Kidney epithelial cell (primary cell): Measurements from ENCODE around the gene OR2A42. TPM values are rescaled to one million over a fixed set of nuclear protein-coding genes. Genes with fewer than 3 reads are reported as not detected.
"Not testable (repeated sequence)": the region's sequence is repeated elsewhere in the genome, so short reads cannot be mapped to it uniquely, and the experiment has no call there.

Experiments
- DNase-seq: peaks from one replicate; pipeline ENCODE4 v3.0.0-alpha.2; 2010; ENCODE audit warnings: low read depth
- H3K27me3 ChIP-seq: 2 replicates; pipeline ENCODE4 v1.6.0; 2011; ENCODE audit warnings: low read length; ENCODE audit not compliant: control insufficient read depth, insufficient read depth
- H3K36me3 ChIP-seq: 2 replicates; pipeline ENCODE4 v1.5.1; 2011; ENCODE audit warnings: low read length; ENCODE audit not compliant: control insufficient read depth, insufficient read depth
- H3K4me3 ChIP-seq: 2 replicates; pipeline ENCODE4 v1.5.1; 2011; ENCODE audit warnings: low read depth, mild to moderate bottlenecking, control low read depth, low read length
- total RNA-seq: library from RNA; depleted of rRNA; stranded (reverse); fragments of >200 nt; gene quantifications from 2 replicates; pipeline ENCODE4 v1.2.3, GENCODE V29; 2015

OR2A42 gene, protein sequence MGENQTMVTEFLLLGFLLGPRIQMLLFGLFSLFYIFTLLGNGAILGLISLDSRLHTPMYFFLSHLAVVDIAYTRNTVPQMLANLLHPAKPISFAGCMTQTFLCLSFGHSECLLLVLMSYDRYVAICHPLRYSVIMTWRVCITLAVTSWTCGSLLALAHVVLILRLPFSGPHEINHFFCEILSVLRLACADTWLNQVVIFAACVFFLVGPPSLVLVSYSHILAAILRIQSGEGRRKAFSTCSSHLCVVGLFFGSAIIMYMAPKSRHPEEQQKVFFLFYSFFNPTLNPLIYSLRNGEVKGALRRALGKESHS
- total RNA-seq: 0.07 and 0.08 TPM in 2 replicates

DNA sequence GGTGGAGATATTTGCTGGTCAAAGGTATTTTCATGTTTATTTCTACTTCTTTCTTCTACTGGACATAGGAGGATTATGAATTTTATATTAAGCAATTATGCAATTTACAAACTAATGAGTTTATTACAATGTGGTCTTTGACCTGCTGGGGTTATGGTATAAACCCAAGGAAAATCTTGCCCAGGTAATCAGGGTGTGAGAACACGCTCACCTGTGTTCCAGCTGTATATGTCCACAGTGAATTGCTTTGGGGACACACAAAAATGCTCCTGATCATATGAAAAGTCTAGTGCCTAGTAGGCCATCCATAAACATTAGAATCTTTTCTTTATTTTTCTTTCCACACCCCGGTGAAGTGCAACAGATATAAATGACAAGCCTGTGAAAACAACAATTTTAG is at the start of gene OR2A42:
OR2A42 (minus strand) TSS at position 241 of the 400 bp plus-strand sequence. CDS start 6,762 bp downstream, outside the sequence.
- H3K4me3 ChIP-seq, DNase-seq, H3K27me3 ChIP-seq, H3K36me3 ChIP-seq: not testable (repeated sequence)

DNA sequence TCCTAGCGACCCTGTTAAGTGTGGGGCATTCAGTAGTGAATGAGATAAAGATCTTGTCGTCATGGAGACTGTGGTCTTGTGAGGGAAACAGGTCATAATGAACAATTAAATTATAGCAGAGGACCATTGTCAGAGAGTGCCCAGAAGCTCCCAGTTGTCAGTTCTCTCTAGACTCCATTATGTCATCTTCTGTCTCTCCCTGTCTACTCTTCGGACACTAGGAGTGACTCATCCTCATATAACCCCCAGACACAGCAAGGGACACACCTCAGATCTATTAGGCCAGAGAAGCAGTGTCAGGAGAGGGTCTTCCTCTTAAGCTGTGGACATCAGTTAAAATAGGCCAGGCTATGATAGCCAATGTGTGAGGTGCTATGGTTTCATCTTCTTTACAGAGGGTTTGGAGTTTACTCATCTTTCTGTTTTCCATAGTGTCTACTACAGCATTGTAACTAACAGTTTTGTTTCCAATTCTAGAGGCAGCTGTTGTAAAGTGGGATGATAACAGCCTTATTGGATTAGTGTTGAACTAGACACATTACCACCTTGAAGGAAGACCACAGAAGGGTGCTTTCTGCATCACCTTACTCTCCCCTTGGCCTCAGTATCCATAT is 47.9 kb upstream of the OR2A42 start:
- DNase-seq, H3K4me3 ChIP-seq, H3K27me3 ChIP-seq, H3K36me3 ChIP-seq: not testable (repeated sequence)

DNA sequence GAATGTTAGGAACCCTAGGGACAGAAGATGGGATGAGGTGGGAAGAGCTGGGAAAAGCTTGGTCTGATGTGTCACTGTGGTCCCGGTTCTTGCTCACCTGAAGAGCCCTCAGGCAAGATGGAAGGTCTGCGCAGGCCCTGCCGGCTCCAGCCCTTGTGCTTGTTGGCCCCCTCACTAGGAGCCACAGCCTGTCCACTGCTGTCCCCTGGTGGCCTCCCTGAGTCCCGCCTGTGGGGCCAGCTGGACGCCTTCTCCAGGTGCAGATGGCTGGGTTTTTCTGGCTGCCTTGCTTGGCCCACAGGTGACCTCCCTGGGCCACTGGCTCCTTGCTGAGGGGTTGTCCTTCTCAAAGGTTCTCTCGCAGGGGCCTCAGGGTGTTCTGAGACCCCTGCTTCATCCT is 44.3 kb upstream of the OR2A42 start:
- DNase-seq, H3K27me3 ChIP-seq, H3K36me3 ChIP-seq, H3K4me3 ChIP-seq: not testable (repeated sequence)

DNA sequence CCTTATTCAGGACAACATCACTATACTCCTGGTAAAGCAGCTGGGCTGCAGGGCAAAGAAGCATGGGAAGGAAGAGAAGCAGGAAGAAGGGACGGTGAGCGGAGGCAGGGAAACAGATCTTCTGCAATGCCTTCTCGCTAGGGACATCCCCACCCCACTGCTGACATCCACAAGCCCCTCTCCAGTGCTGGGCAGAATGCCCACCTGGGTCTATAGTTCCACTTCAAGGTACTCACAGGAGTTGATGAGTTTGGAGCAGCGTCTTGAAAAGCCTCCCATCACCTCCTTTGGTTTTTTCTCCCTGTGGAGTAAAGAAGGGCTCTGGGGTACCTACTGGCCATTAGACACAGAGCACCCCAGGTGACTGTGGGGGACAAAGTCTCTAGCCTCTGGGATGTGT is 43.1 kb upstream of the OR2A42 start:
- H3K36me3 ChIP-seq, DNase-seq, H3K4me3 ChIP-seq, H3K27me3 ChIP-seq: not testable (repeated sequence)

DNA sequence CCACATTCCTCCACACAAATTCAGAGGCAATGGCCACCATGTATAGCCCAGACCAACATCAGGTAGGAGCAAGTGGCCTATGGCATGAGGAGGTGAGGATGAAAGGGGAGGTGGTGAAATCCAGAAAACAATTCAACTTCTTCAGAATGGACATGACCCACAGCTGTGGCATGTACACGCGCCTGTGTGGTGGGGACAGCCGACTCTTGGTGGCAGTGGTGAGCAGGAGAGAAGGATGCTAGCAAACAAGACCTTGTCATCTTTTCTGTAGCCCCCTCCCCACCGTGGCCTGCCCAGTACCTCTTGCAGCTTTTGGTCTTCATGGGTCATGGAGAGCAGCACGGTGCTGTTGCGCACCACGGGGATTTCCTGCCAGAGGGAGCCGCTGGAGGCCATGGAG is 42.6 kb upstream of the OR2A42 start:
- not testable (repeated sequence) for H3K36me3 ChIP-seq, H3K27me3 ChIP-seq, H3K4me3 ChIP-seq, DNase-seq

DNA sequence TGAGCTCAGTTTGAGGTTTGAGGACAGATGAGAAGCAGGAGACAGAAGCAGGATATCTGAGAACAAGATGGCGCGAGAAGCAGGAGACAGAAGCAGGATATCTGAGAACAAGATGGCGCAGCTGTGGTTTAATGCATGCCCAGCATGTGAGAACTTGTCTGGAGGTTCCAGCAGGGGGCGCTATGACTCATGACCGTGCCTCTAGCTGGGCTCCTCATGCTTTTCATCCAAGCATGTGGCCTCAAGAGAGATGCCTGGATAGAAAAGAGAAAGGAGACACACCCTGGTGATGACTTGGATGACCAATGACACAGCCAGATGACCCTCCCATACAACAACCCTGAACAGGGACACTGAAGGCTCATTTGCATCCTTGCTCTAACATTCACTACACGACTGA is 40.6 kb upstream of the OR2A42 start:
- not testable (repeated sequence) for H3K27me3 ChIP-seq, DNase-seq, H3K36me3 ChIP-seq, H3K4me3 ChIP-seq

DNA sequence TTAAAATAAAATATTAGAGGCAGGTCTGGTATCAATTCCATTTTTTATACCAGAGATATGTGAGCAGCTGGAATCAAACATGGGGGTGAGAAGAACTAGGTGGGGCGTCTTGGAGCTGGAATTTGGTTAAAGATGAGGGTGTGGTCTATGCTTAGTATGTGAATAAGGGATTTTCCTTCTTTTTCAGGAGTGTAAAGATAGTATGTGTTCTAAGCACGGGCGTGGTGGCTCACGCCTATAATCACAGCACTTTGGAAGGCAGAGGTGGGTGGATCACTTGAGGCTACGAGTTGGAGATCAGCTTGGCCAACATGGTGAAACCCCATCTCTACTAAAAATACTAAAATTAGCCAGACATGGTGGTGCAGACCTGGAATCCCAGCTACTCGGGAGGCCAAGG is 35.9 kb upstream of the OR2A42 start:
- not testable (repeated sequence) for H3K4me3 ChIP-seq, H3K27me3 ChIP-seq, H3K36me3 ChIP-seq, DNase-seq

DNA sequence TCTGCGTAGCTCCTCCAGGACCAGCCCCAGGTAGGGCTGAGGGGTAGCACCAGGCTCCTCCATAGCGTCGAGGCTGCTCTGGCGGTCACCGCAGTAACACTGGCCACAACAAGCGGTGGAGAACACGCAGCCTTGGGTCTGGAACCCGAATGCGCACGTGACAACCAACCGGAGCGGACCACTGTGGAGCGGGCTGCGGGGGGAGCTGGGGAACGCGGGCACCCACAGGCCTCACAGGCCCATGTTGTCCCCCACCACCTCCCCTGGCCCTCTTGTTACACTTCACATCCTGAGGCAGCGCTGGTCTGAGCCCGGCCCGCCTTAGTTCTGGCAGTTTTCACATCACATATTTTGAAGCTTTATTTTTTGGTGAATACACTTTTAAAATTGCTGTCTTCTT is 29.8 kb upstream of the OR2A42 start, which contains the start of gene CTAGE8:
CTAGE8 (minus strand) TSS at position 101 of the 400 bp plus-strand sequence; CDS start at position 63, 38 bp downstream.
- not testable (repeated sequence) for H3K27me3 ChIP-seq, H3K4me3 ChIP-seq, DNase-seq, H3K36me3 ChIP-seq

DNA sequence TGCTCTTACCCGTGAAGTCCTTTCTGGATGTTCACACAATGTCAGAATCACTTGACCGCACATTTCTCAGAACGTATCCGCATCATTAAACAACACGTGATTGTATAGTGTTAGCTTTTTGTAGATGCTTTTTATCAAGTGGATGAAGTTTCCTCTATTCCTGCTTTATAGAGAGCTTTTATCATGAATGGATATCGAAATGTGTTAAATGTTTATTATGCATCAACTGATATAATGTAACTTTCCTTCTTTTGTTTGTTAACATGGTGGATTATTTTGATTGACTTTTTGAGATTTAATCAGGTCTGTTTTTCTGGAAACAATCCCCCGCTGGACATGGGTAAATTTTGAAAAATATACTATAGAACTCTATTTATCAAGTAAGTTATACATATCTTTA is 25.3 kb upstream of the OR2A42 start, which contains the start of gene OR2A7:
OR2A7 (minus strand) TSS at position 101 of the 400 bp plus-strand sequence. CDS start 5,164 bp downstream, outside the sequence.
- DNase-seq, H3K36me3 ChIP-seq: not testable (repeated sequence)

DNA sequence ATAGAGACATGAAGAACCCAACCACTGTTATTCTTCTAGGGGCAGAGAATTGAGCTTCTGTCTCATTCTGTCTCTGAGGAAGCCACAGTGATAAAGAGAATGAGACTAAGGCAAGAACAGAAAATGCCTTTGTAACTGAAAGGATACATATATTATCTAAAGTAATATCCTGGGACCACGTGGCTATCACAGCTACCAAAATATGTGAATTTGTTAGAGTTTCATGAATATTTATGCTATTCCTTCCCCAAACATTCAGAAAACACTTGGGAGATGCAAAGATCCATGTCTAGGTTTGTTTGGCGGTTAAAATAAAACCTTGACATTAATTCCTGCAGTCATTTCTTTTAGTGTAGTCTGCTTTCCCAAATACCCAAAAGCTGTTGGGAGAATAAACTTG is 22.7 kb upstream of the OR2A42 start:
- H3K4me3 ChIP-seq: not testable (repeated sequence)

More for the DNA sequence above, 25.3 kb upstream of the OR2A42 start, which contains the start of gene OR2A7:
- H3K4me3 ChIP-seq, H3K27me3 ChIP-seq: not testable (repeated sequence)

DNA sequence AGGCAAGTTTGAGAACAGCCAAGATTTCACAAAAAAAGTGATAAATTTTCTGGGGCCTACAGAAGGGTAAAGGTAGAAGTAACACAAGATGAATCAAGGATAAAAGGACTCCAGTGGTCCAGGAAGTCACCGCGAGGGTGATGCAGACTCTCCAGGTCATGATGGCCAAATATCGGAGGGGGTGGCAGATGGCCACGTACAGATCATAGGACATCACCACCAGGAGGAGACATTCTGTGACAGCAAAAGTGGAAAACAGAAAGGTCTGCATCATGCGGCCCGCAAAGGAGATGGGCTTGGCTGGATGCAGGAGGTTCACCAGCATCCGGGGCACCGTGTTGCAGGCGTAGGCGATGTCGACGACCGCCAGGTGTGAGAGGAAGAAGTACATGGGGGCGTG is 19.7 kb upstream of the OR2A42 start:
- H3K27me3 ChIP-seq: not testable (repeated sequence)

More for the DNA sequence above, 22.7 kb upstream of the OR2A42 start:
- not testable (repeated sequence) for H3K27me3 ChIP-seq, DNase-seq, H3K36me3 ChIP-seq

More for the DNA sequence above, 19.7 kb upstream of the OR2A42 start:
- not testable (repeated sequence) for H3K4me3 ChIP-seq, DNase-seq, H3K36me3 ChIP-seq
